Fibroblast of the aortic adventitia (primary cell): Measurements from ENCODE around the gene RRP12. TPM values are rescaled to one million over a fixed set of nuclear protein-coding genes. Genes with fewer than 3 reads are reported as not detected.
"Not testable (repeated sequence)": the region's sequence is repeated elsewhere in the genome, so short reads cannot be mapped to it uniquely, and the experiment has no call there.

Experiments used
- DNase-seq: peaks from one replicate; pipeline ENCODE4 v3.0.0-alpha.2; 2010; ENCODE audit warnings: low read depth
- H3K4me3 ChIP-seq: 2 replicates; pipeline ENCODE4 v1.5.1; 2011; ENCODE audit warnings: low read depth, mild to moderate bottlenecking, control low read depth, low read length, moderate library complexity
- CTCF ChIP-seq: IDR thresholded peaks from 2 replicates; pipeline ENCODE4 v1.5.1; 2011; ENCODE audit warnings: mild to moderate bottlenecking, low read length, control low read depth, inconsistent platforms; ENCODE audit not compliant: insufficient read depth
- total RNA-seq: library from RNA; depleted of rRNA; stranded (reverse); fragments of >200 nt; gene quantifications from 2 replicates; pipeline ENCODE4 v1.2.3, GENCODE V29; 2012; ENCODE audit warnings: low replicate concordance

RRP12 gene
- total RNA-seq, 1 donor, result 15.9 TPM

- peak; percentile 11 for DNase-seq
- peak overlapping the region; percentile 96 for H3K4me3 ChIP-seq
- TF ChIP-seq CTCF, result no peak
Measured at GRCh38 chr10:97426776-97427570, 25.8 kb upstream of the RRP12 start.

GRCh38 chr10:97425964-97426775 is 25.0 kb upstream of the RRP12 start, which contains the start of gene PGAM1:
TSS of gene PGAM1 (plus strand) at chr10:97426191. CDS start at chr10:97426308, 117 bp downstream.
- TF ChIP-seq CTCF, result peak; percentile 74
- DNase-seq, result peak; percentile 96
- H3K4me3 ChIP-seq, result peak within 1 kb of the TSS; percentile 96

- not testable (repeated sequence) for H3K4me3 ChIP-seq
Measured at GRCh38 chr10:97423757-97424098, 22.6 kb upstream of the RRP12 start.

GRCh38 chr10:97416565-97416964 is 15.4 kb upstream of the RRP12 start:
- H3K4me3 ChIP-seq, result no peak overlapping the region
- TF ChIP-seq CTCF, result no peak
- no peak for DNase-seq

More at GRCh38 chr10:97423757-97424098, 22.6 kb upstream of the RRP12 start:
- not testable (repeated sequence) for DNase-seq

GRCh38 chr10:97412891-97413304 is 11.8 kb upstream of the RRP12 start:
- TF ChIP-seq CTCF, result no peak
- no peak for DNase-seq
- no peak overlapping the region for H3K4me3 ChIP-seq

- DNase-seq, result peak; percentile 31
- H3K4me3 ChIP-seq, result no peak overlapping the region
- no peak for TF ChIP-seq CTCF
Measured at GRCh38 chr10:97411406-97411805, 10.3 kb upstream of the RRP12 start.

- TF ChIP-seq CTCF, result no peak
- H3K4me3 ChIP-seq, result no peak overlapping the region
- no peak for DNase-seq
Measured at GRCh38 chr10:97408496-97408992, 7.4 kb upstream of the RRP12 start.
